ENCODE data around the gene HOXB6.
A peak's percentile ranks its signal among the peaks of the same experiment; 100 is the strongest.

Gene HOXB6

GRCh38 chr17:48601539-48602425, 3.0 kb downstream of the HOXB6 start:
- no peak overlapping the region for H3K27ac ChIP-seq
- TF ChIP-seq ZFX (IDR thresholded peaks at IDR 0.05; ENCODE audit: borderline replicate concordance) (no peak), CTCF (IDR thresholded peaks at IDR 0.05) (no peak)

- 0 out of 2 replicates have a peak overlapping the region, but pooled peaks have one; percentile 12 for H3K27ac ChIP-seq
- TF ChIP-seq CTCF (IDR thresholded peaks at IDR 0.05), result no peak
Measured at GRCh38 chr17:48601207-48601538, 3.6 kb downstream of the HOXB6 start.

GRCh38 chr17:48600244-48601098, 4.3 kb downstream of the HOXB6 start:
- TF ChIP-seq CTCF (IDR thresholded peaks at IDR 0.05) (no peak), ZFX (IDR thresholded peaks at IDR 0.05; ENCODE audit: borderline replicate concordance) (no peak)
- H3K27ac ChIP-seq, result 0 out of 2 replicates have a peak overlapping the region, but pooled peaks have one; percentile 12

GRCh38 chr17:48599354-48599753, 5.4 kb downstream of the HOXB6 start:
- TF ChIP-seq ZFX (IDR thresholded peaks at IDR 0.05; ENCODE audit: borderline replicate concordance) (no peak), CTCF (IDR thresholded peaks at IDR 0.05) (no peak)
- 0 out of 2 replicates have a peak overlapping the region, but pooled peaks have one; percentile 12 for H3K27ac ChIP-seq

- TF ChIP-seq ZFX (IDR thresholded peaks at IDR 0.05; ENCODE audit: borderline replicate concordance) (no peak), CTCF (IDR thresholded peaks at IDR 0.05) (no peak)
- H3K27ac ChIP-seq, result no peak overlapping the region
Measured at GRCh38 chr17:48598736-48599135, 6.0 kb downstream of the HOXB6 start.

- H3K27ac ChIP-seq, result no peak overlapping the region
- TF ChIP-seq ZFX (IDR thresholded peaks at IDR 0.05; ENCODE audit: borderline replicate concordance) (no peak), CTCF (IDR thresholded peaks at IDR 0.05) (no peak)
Measured at GRCh38 chr17:48597778-48598631, 6.8 kb downstream of the HOXB6 start.

All from 22Rv1 (cell line).